Stimulated activated CD8-positive, alpha-beta memory T cell treated with anti-CD3 and anti-CD28 coated beads, Interleukin-12 subunit alpha, Interleukin-12 subunit beta, amount 100 ng/mL, for 24 hours (primary cell): ENCODE data around the gene TMEM115.
A peak's percentile ranks its signal among the peaks of the same experiment; 100 is the strongest.

Experiments
- DNase-seq: peaks from one replicate; pipeline ENCODE4 v3.0.0-alpha.2; 2020; ENCODE audit errors: extremely low read depth

TMEM115 gene

DNA sequence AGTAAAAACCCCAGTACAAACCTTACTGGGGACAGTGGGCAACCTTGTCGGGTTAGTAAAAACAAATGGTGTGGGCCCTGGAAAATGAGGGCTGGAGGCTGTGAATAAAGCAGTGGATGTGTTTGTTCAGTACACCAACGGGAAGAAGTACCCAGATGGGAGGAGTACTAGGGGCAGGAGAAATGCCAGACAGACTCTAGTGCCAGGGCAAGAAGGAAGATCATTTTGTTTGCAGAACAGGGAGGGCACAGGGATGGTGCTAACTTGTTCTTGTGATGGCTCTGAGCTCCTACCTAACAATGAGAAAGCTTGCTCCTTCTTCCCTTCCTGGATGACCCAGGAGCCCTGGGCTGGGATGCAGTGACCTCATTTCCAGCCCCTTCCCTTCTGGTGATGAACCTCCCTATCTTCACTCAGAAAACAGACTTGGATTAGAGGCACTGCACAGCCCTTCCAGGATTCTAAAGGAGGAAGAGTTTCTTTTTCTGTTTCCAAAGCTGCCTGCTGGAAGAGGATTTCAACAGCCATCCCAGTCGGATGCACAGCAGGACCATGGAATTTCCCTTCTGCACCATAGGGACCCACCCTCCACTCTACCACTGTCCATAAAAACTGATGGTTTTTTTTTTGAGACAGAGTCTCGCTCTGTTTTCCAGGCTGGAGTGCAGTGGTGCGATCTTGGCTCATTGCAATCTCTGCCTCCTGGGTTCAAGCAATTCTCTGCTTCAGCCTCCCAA is 24.8 kb downstream of the TMEM115 start:
- no peak for DNase-seq

DNA sequence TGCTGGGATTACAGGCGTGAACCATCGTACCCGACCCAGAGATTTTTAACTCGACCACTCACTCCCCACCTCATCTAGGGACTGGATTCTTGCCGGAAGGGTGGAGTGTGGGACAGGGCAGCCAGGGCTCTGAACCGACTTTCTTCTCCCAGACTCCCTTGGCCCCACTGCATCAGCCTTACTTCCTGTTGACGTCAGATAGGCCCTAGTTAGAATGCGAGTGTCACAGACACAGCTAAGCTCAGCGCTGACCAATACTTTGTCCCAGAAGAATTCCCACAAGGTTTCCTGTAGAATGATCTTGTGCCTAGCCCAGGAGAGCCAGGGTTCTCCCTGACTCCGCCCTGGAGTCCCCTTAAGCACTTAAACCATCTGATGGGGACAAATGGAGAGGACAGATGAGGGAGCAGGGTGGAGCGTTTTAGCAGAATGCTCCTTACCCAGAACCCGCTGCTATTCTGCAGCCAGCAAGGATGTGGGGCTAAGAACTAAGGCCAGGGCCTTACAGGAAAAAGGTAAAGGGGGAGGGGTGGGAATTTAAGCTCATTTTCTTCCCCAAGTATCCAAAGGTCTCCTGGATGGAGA is 25.5 kb downstream of the TMEM115 start:
- no peak for DNase-seq

DNA sequence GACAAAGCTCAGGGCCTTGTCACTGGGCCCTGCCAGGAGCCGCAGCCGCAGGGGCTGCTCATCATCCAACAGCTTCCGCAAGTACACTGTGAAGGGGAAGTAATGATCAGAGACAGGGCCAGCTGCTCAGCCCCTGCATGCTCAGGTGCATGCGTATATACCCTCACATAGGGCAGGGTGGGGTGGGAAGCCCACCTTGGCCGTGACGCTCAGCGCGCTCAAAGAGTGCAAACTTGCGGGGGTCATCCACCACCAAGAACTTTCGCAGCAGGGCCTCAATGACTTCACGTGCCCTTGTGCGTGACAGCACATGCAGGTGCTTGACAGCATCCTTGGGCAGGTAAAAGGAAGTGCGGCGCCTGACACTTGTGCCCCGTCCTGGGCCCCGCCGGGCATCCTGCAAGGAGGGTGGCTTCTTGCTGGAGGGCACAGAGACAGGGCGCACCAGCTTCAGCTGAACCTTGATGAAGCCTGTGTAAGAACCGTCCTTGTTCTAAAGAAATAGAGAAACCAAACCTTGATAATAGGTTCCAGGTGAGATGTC is 27.9 kb downstream of the TMEM115 start:
- no peak for DNase-seq

DNA sequence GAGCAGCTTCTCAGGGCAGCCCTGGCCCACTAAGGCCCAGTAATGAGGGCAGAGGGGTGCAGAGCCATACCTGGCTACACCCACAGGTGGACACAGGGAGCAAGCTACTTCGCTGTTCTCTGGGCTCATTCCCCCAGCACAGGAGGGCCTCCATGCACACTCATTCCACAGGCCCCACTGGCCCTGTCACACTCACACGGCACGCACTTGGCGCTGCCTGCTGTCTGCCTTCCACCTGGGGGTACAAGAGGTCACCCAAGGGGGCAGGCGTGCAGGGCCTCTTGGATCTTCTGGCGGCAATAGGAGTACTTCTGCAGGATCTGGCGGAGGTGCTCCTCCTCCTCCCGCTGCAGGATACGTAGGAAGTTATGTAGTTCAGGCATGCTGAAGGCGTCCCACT is 29.0 kb downstream of the TMEM115 start:
- DNase-seq, result no peak

DNA sequence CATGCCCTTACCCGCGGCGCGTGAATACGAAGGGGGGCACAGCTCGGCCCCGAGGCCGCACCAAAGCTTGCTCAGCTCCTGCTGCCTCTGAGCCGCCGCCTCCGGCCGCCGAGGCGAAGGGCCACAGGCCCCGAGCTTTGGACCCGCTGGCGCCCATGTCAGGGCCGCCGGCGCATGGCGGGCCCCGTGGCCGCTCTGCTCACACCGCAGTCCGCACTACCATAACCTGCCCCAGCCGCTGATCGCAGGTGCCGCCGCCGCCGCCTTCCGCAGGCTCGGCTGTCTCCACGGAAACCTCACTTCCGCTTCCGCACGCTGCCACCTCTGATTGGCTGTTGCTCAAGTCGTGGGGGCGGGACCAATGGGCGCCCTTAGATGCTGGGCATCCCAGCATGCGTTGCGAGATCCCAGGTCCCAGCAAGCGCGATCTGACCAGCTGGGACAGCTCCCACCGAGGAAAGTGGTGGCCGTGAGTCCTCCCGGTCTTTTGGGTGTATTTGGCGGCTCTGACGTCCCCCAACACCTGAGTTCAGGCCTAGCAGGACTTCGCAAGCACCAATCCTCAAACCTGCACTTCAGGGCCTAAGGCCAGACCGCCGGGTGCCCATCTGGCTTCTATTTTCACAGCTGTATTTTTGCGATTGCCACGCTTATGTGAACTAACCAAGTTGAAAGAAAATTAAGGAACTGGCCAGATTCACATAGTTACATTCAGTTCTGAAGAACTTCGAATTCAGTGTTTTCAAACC is 31.2 kb downstream of the TMEM115 start, which contains the start of gene TUSC2:
TSS of gene TUSC2 (minus strand) at position 281 of the 749 bp plus-strand sequence. CDS start at position 157, 124 bp downstream.
- peak; percentile 90 for DNase-seq

DNA sequence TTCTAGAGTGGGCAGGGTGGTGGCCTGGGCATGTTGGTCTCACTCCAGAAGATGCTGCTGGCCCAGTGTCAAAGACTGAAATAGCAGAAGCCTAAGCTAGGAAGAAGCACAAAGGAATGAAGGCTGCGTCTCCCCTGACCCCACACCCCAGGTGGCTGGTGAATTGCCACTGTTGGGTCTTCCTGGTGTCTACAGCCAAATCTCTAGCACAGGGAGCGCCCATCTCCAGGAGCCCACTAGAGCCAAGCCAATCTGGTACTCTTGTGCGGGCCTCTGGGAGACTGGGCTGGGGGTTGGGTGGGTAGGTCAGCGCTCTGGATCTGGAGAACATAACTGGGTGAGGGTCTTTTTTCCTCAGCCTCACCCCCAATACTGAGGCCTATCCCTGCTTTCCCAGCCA is 32.2 kb downstream of the TMEM115 start:
- no peak for DNase-seq

DNA sequence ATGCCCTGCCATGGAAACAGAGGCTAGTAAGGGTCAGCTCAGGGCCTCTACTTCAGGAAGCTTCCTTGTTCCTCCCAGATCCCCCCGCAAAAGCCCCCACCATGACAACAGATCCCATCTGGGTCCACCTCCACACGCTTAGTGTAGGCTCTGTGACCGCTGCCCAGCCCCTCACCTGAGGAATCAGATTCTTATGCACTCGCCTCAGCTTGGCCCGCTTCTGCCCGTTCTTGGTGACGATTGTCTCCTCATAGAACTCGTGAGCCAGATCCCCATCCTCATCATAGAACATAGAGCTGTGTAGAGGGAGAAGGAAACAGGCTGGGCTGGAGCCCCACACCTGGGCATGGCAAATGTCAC is 33.2 kb downstream of the TMEM115 start:
- no peak for DNase-seq

DNA sequence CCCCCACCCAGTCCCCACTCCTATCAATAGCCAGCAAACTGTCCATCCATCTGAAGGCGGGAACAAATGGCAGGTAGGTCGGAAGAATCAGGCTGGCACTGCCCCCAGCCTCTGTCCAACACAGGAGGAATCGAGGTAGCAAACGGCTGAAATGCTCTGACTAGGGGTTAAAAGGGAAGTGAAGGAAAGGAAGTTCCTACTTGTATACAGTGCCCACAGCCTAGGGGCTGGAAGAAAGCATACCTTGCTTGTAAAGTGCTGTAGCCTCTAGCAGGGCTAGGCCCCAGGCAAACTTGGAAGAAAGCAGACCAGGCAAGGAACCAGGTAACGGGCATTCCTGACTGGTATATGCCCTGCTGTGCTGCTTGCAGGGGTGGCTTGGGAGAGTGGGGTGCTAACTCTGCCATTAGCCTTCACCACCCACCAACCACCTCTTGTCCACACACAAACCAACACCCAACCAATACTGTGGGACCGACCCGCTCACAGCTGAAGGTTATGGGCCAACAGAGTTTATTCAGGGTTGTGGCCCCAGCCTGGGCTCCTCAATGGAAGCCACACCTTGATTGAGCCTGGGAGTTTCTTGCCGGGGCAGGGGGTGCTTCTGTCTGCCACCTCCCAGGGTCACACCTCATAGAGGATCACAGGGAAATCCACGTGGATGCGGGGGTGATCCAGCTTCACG is 33.7 kb downstream of the TMEM115 start:
- DNase-seq, result no peak

DNA sequence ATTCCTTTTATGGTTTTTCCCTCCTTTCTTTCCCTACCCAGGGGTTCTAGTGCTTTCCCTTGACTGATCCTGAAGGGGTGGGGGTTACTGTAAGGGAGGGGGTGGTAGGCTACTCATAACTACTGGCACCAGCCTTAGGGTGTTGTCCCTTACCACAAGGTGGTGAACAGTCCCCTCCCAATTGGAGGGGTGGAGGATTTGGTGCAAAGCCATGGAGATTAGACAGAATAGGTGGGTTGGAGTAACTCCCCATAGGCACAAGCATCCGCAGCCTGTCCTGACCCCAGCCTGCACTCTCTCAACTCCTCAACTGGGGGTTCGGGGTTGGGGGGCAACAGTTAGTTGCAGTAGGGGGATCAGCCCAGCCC is 34.2 kb downstream of the TMEM115 start:
- DNase-seq, result no peak

DNA sequence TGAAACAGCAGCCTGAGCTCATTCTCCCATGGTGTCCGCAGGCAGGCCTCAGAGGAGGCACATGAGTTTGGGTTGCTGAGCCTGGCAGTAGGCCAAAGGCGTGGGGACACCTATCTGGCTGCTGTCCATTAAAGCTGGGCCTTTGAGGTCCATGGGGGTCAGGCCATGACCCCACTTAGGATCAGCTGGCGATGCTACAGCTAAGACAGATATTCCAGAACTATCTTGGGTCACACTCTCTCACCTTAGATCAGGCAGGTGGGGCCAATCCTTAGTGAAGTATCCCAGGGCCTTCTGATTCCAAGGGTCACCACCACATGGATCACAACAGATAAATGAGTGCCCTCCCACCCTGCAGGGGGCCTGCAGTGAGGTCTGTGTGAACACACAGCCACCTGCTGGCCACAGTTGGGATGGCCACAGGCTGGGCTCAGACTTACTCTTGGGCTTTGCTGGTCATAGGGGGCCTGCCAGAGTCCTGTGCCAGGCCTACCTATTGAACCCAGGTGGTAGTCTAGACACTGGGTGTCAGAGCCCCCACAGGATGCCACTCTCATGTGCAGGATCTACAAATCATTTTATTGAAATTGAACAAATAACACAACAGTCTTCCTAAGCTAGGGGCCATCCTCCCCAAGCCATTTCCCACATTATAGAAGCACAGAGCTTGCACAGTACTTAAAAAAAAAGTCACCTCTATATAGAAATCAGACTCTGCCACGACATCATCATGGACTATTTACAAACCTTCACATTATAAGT is 34.8 kb downstream of the TMEM115 start:
- no peak for DNase-seq

DNA sequence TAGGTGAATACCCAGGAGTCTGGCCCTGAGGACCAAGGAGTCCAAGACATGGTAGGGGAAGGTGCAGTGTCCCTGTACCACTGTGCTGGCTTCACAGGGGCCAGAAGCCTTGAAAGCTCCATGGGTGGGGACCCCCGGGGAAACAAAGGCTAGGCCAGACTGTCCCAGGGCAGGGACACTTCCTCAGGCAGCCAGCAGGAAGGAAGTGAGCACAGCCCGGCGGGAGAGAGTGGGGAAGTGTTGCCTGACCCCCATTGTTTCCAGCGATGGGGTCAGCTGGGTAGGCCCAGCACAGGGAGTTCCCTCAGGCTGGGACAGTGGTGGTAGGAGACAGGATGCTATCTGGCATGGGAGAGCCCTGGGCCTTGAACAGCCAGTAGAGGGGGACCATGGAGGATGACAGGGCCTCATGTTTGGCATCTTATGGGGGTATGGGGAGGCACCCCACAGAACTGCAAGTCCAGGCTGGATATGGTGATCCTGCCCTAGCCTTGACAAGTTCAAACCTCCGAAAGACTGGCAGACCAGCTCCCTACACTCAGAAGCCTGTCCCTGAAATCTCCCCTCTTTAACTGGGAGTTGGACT is 35.6 kb downstream of the TMEM115 start:
- DNase-seq, result no peak

DNA sequence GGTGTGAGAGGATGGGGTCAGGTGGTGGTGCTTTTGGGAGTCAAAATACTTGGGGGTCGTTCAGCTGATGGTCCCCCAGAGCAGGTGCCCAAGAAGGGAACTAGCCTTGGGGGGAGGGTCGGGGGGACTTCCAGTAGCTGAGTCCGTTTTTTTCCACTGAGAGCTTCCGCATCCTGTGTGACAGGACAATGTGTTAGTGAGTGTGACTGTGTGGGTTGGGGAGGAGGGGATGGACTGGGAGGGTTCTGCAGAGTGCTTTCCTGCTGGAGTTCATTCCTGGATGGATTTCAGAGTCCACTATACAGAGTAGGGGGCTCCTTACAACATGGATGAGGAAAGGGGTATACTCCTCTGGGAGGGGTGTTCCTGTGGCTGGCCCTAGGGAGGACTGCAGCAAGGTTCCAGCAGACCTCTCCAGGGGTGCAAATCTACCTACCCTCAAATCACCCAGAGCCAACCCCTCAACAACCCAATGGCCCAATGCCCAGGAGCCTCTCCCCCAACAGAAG is 36.2 kb downstream of the TMEM115 start:
- no peak for DNase-seq

DNA sequence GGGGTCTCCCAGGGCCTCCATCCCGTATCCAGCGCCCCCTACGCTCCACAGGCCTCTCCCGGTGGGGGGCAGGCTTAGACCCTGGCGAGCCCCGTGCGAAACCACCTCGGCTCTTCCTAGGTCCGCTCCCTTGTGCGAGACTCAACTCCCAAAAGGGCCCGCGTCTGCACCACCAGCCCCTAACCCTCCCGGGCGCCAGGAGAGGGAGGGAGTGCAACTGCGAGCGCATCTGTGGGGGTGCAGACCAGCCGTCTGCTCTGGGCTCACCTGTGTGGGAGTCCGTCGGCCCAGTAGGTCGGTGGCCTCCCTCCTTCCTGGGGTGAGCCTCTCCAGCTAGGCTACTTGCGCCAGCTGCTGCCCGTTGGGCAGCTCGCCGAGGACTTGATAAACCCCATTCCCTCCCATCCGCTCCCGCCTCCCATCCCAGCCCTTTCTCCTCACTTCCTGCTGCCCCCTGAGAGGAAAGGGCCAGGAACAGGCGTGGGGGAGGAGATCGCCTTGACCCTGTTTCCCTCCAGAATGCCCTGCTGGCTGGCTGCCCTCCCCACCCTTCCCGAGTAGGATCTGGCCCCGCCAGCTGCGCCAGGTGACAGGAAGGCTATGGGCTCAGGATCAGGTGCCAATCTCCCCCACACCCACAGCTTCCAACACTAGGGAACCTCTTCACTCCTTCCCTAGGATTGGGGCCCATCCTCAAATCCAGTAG is 36.8 kb downstream of the TMEM115 start, which contains the start of gene HYAL2:
TSS of gene HYAL2 (minus strand) at position 360 of the 706 bp plus-strand sequence. CDS start 2,256 bp downstream, outside the sequence.
- no peak for DNase-seq

DNA sequence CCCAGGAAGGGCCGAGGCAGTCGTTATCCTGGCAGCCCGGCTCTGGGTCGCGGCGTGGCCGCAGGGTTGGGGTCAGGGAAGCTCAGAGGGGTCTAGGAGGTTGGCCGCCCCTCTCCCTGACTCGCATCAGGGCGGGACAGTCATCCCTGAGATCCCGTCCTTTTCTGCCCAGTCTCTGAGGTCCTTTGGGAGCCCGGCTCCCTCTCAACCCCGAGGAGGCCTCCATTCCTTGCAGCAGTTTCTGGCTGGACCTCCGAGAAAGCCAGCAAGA is 37.3 kb downstream of the TMEM115 start:
- DNase-seq, result no peak

DNA sequence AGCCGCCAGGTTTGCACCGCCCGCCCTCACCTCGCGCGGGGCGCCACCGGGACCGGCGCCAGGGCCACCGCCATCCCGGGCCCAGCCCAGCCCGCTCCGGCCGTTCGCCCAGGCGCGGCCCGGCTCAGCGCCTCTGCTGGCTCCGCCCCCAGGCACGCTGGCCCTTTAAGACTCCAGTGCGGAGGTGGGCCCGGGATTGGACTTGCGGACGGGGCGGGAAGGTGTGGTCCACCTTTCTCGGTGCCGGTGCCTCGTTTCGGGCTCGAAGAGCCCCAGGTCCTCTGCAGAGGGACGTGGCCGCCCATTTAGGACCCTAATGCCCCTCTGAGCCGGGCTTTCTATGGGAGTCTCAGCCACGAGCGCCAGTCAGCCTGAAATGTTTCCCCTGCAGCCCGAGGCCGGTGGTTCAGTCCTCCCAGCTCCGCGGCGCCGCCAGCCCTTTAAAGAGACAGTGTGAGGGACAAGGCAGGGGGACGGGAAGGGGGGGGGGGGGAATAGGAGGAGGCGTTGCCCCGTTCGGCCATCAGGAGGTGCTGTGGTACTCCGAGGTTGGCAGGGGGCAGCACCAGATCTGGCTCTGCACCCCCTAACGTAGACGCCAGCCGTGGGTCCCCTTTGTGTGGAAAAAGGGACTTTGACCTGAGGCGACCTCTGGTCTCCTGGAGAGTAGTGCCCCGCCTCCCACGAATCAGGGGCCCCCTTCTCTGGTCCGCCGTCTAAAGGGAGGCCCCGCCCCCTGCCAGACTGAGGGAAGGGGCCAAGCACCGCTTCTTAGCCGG is 37.8 kb downstream of the TMEM115 start:
- peak; percentile 66 for DNase-seq

DNA sequence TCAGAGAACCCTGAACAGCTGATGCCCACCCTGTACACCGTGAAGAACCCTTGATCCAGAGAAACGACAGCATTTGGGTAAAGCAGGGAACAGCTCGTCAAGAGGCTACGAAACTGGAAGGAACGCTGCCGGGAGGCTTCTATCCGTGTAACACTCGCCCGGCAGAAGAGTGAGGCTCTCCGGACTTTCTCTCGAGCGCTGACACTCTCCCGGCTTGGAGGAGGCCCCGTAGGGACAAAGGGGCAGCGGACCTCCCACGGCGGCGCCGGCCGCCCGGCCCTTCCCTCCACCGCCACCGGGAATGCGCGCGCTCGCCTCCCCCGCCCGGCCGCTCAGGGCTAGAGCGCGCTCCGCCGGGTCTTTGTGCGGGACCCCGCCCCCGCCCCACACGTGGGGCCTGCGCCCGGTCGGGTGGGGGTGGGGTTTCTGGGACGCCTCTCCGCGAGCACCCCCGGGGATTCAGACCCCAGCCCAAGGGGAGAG is 38.4 kb downstream of the TMEM115 start:
- no peak for DNase-seq

DNA sequence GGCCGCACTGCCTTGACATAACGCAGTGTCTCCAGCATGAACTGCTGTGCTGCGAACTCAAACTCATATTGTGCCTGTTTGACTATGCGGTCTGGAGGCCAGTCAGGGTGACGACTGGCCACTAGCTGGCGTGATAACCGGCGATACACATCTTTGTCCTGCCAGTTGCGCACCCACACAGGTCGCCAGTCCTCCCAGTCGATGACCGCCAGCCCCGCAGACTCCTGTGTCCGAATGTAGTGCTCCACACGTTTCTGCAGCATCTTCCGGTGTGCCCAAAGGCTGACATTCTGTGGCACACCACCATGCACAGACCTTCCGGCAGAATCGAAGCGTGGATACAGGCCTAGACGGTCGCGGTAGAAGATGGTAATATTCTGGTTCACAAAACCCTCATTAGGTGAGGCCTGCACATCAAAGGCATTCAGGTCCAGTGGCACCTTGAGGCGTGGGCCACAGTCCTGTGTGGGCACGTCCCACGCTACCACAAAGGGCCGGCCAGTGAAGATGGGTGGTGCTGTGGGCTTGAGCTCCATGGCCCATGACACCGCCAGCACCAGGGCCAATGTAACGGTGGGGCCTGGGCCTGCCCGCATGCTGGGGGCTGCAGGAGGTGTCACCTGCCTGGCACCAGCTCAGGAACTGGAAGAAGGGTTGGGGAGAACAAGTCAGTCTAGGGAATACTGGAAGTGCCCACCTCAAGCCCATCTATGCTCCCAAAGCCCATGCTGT is 39.3 kb downstream of the TMEM115 start:
- no peak for DNase-seq

DNA sequence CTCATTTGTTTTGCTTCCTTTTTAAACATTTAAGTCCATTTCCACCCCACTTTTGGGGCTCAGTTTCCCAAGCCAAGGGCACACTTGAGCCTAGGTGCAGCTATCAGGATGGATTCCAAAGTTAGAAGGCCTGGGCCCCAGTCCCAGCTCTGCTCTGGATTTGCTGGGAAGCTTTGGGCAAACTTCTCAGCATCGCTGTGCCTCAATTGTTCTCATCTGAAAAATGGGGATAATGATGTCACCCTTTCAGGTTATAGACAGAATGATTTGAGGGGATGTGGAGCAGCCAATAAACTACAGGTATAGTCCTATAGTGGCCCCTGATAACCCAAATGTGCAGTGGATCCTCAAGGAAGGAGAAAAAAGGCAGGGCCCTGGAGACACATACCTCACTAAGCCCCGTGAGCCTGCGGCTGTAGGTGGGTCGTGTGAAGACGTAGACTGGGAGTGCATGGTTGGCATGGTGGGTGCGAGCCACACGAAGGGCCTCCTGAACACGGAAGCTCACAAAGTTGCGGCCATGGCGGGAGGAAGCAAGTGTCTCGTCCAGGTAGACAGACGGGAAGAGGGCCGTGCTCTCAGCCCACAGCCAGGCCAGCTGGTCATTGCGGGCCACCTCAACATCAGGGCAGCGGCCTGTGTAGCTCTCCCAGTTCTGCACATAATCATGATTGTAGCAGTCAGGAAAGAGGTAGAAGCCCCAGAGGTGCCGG is 40.0 kb downstream of the TMEM115 start:
- no peak for DNase-seq
